GM19025 (cell line): ENCODE results near the gene C10orf53.

Experiments used
- ATAC-seq: cut with Tn5 transposase; IDR thresholded peaks from one replicate; pipeline ENCODE4 v1.9.1; 2021; ENCODE audit warnings: mild to moderate bottlenecking, low read depth, moderate library complexity; ENCODE audit not compliant: unreplicated experiment

C10orf53 gene

GRCh38 chr10:49679480-49679893 is at the start of gene C10orf53:
C10orf53 (plus strand) TSS chr10:49679651; CDS start chr10:49679698, 47 bp downstream.
- ATAC-seq, result no peak

GRCh38 chr10:49631975-49632374 is 47.5 kb upstream of the C10orf53 start:
- ATAC-seq, result no peak

- ATAC-seq, result no peak
Observed at GRCh38 chr10:49632406-49633317, 46.8 kb upstream of the C10orf53 start.

GRCh38 chr10:49633327-49634068 is 46.0 kb upstream of the C10orf53 start:
- ATAC-seq, result no peak

- ATAC-seq, result no peak
Observed at GRCh38 chr10:49634069-49634660, 45.3 kb upstream of the C10orf53 start.

- ATAC-seq, result no peak
Observed at GRCh38 chr10:49642311-49642710, 37.1 kb upstream of the C10orf53 start.

GRCh38 chr10:49643241-49644034 is 36.0 kb upstream of the C10orf53 start:
- ATAC-seq, result no peak

- ATAC-seq, result no peak
Observed at GRCh38 chr10:49644035-49644646, 35.3 kb upstream of the C10orf53 start.

- no peak for ATAC-seq
Observed at GRCh38 chr10:49645417-49645816, 34.0 kb upstream of the C10orf53 start.

- ATAC-seq, result no peak
Observed at GRCh38 chr10:49645871-49646870, 33.3 kb upstream of the C10orf53 start.

GRCh38 chr10:49647554-49647953 is 31.9 kb upstream of the C10orf53 start:
- no peak for ATAC-seq

GRCh38 chr10:49647985-49648795 is 31.3 kb upstream of the C10orf53 start:
- ATAC-seq, result no peak

- ATAC-seq, result no peak
Observed at GRCh38 chr10:49649294-49649693, 30.2 kb upstream of the C10orf53 start.

GRCh38 chr10:49649936-49650723 is 29.3 kb upstream of the C10orf53 start:
- ATAC-seq, result no peak

GRCh38 chr10:49650724-49651034 is 28.8 kb upstream of the C10orf53 start:
- ATAC-seq, result no peak

- ATAC-seq, result no peak
Observed at GRCh38 chr10:49651039-49651835, 28.2 kb upstream of the C10orf53 start.
